Stimulated activated naive B cell treated with anti-CD40 and anti-IgM and Interleukin-4, amounts not matched to agents 10 μg/mL and 1 μg/mL and 100 μg/mL, for 72 hours (primary cell): Measurements from ENCODE around the gene KRTAP1-4.
A peak's percentile ranks its signal among the peaks of the same experiment; 100 is the strongest.

ENCODE experiments used
- ATAC-seq, 2 donors: fragments of 150-1000 bp; cut with Tn5 transposase; replicated peaks; 2 replicates each; pipeline ENCODE4 v1.10.0; 2021; ENCODE audit warnings: moderate library complexity in 1 of 2
- DNase-seq: peaks from one replicate; pipeline ENCODE4 v3.0.0; 2021
- H3K27ac Mint-ChIP-seq: one replicate; pipeline ENCODE4 v1.8.0; 2022; ENCODE audit warnings: mild to moderate bottlenecking, mixed read lengths
- H3K27me3 Mint-ChIP-seq, 2 donors: one replicate each; pipeline ENCODE4 v1.8.0; 2022; ENCODE audit warnings: mixed read lengths in 2 of 2
- H3K36me3 Mint-ChIP-seq, 2 donors: one replicate each; pipeline ENCODE4 v1.8.0; 2022; ENCODE audit warnings: mixed read lengths in 2 of 2, mild to moderate bottlenecking in 1 of 2
- H3K4me1 Mint-ChIP-seq, 2 donors: one replicate each; pipeline ENCODE4 v1.8.0; 2022; ENCODE audit warnings: mixed read lengths in 2 of 2, mild to moderate bottlenecking in 1 of 2
- H3K4me3 Mint-ChIP-seq, 2 donors: one replicate each; pipeline ENCODE4 v1.8.0; 2022; ENCODE audit warnings: mild to moderate bottlenecking in 2 of 2, mixed read lengths in 2 of 2, moderate library complexity in 1 of 2
- H3K9me3 Mint-ChIP-seq, 2 donors: one replicate each; pipeline ENCODE4 v1.8.0; 2022; ENCODE audit warnings: mixed read lengths in 2 of 2, mild to moderate bottlenecking in 1 of 2

Gene KRTAP1-4

DNA sequence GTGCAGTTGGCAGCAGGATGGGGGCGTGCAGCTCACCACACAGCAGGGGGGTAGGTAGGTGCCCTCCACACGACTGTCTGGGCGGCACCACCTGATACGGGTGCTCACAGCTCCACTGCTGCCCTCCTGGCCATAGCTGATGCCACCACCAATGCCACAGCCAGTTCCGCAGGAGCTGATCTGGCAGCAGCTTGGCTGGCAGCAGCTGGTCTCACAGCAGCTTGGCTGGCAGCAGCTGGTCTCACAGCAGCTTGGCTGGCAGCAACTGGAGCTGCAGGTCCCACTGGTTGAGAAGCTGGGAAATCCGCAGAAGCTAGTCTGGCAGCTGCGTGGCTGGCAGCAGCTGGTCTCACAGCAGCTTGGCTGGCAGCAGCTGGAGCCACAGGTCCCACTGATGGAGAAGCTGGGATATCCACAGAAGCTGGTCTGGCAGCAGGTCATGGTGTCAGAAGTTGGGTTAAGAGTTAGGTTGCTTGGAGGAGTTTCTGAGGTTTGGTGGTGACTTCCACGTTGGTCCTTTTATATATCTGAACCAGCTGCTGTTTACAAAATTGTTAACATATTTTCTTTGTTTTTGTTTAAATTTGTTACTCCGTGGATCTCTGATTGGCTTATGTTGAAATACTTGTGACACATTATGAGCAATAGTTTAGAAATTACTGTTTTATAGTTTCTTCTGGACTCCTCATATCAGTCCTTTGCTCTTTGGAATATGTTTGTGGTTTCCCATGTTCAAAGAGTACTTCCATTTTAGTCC lies 3.1 kb downstream of the KRTAP1-4 start, which contains the start of gene KRTAP1-5:
KRTAP1-5 (minus strand) TSS at position 494 of the 757 bp plus-strand sequence; CDS start at position 441, 53 bp downstream.
- Mint-ChIP-seq H3K36me3 (no peaks in the 10 kb centered on the region), H3K4me1 (no peaks in the 10 kb centered on the region), H3K27me3 (peaks cover 20 to 21% of the 10 kb centered on the region in 2 donors), H3K27ac (no peak within 1 kb of the TSS), H3K9me3 (no peaks in the 10 kb centered on the region), H3K4me3 (no peak within 1 kb of the TSS)
- no peak for ATAC-seq
- DNase-seq = no peak

GRCh38 chr17:41024697-41025096 lies 5.3 kb downstream of the KRTAP1-4 start:
- Mint-ChIP-seq H3K9me3 (peaks cover 4 to 5% of the 10 kb centered on the region in 2 donors), H3K27ac (no peak overlapping the region), H3K36me3 (peaks cover 0 to 4% of the 10 kb centered on the region in 2 donors), H3K27me3 (peaks cover 20 to 21% of the 10 kb centered on the region in 2 donors), H3K4me3 (no peak overlapping the region), H3K4me1 (no peaks in the 10 kb centered on the region)
- ATAC-seq = no peak
- no peak for DNase-seq

- DNase-seq = no peak
- H3K27me3 Mint-ChIP-seq = peaks cover 6 to 9% of the 10 kb centered on the region in 2 donors
These were observed 9.7 kb downstream of the KRTAP1-4 start for GRCh38 chr17:41020336-41020735.

DNA sequence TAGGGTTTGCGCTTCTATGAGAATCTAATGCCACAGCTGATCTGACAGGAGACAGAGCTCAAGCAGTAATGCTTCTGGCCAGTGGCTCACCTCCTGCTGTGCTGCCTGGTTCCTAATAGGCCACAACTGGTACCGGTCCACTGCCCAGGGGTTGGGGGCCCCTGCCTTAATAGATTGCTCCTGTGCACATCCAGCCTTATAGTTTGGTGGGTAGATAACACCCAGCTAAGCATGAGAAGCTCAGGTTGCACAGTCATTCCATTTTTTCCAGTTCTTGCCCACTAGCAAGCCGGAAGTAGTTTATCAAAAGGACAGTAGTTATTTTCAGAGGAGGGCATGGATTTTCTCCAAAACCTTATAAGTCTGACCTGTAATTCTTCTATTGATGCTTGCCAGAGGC lies 10.6 kb downstream of the KRTAP1-4 start:
- Mint-ChIP-seq H3K4me3 (no peak overlapping the region), H3K9me3 (peaks cover 4 to 5% of the 10 kb centered on the region in 2 donors), H3K27me3 (peaks cover 5 to 6% of the 10 kb centered on the region in 2 donors), H3K36me3 (peaks cover 0 to 4% of the 10 kb centered on the region in 2 donors), H3K27ac (no peak overlapping the region), H3K4me1 (peaks cover 4 to 8% of the 10 kb centered on the region in 2 donors)
- ATAC-seq (no peak), DNase-seq (no peak)

More at GRCh38 chr17:41020336-41020735, 9.7 kb downstream of the KRTAP1-4 start:
- Mint-ChIP-seq H3K4me1 (peaks cover 4 to 6% of the 10 kb centered on the region in 2 donors), H3K4me3 (no peak overlapping the region), H3K27ac (no peak overlapping the region), H3K36me3 (peaks cover 0 to 4% of the 10 kb centered on the region in 2 donors), H3K9me3 (peaks cover 4 to 5% of the 10 kb centered on the region in 2 donors)
- no peak for ATAC-seq

DNA sequence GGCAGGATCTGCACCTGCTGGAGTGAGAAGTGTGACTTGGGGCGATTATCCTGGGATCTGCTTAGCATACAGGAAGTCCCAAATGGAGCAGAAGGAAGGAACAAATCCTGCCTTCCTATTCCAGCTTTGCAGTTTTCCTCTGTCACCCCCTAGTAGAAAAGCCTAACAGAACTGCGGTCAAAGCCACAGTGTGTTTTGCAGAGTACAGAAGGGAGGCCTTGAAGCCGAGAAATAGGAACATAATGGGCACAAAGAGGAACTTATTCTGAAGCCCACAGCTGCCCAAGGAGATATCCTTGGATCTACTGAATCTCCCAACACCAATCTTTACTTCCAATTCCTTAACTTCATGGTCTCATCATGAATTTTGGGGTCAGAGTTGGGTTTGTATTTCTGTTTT lies 11.5 kb downstream of the KRTAP1-4 start:
- peaks cover 5 to 6% of the 10 kb centered on the region in 2 donors for H3K27me3 Mint-ChIP-seq
- no peak overlapping the region for H3K4me3 Mint-ChIP-seq
- peaks cover 4 to 8% of the 10 kb centered on the region in 2 donors for H3K4me1 Mint-ChIP-seq
- peaks cover 4 to 5% of the 10 kb centered on the region in 2 donors for H3K9me3 Mint-ChIP-seq
- ATAC-seq = no peak
- no peak for DNase-seq
- H3K36me3 Mint-ChIP-seq = peaks cover 0 to 4% of the 10 kb centered on the region in 2 donors
- H3K27ac Mint-ChIP-seq = no peak overlapping the region

DNA sequence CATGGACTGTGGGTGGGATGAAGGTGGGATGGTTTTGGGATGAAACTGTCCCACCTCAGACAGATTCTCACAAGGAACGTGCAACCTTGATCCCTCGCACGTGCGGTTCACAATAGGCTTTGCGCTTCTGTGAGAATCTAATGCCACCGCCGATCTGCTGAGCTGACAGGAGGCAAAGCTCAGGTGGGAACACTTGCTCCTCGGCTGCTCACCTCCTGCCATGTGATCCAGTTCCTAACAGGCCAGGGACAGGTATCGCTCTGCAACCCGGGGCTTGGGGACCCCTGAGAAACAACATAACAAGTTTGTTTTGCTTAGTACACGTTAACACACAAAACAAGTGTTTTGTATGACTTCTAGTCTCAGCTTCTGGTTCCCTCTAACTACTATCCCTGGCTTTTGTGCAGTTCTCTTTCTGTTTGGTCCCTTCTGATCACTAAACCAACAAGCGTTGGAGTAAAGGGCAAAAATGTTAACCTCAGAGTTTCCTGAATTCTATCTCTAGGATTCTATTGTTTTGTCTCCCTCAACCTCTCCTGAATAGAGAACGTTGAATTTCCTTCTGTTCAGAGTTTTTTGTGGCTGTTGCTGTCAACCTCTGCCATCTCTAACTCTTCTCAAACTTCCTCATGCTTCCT lies 13.3 kb downstream of the KRTAP1-4 start:
- Mint-ChIP-seq H3K4me3 (no peak overlapping the region), H3K27ac (no peak overlapping the region), H3K9me3 (peaks cover 4 to 5% of the 10 kb centered on the region in 2 donors), H3K4me1 (peaks cover 4 to 8% of the 10 kb centered on the region in 2 donors), H3K36me3 (peaks cover 0 to 4% of the 10 kb centered on the region in 2 donors), H3K27me3 (peaks cover 0 to 3% of the 10 kb centered on the region in 2 donors)
- ATAC-seq (no peak), DNase-seq (no peak)

DNA sequence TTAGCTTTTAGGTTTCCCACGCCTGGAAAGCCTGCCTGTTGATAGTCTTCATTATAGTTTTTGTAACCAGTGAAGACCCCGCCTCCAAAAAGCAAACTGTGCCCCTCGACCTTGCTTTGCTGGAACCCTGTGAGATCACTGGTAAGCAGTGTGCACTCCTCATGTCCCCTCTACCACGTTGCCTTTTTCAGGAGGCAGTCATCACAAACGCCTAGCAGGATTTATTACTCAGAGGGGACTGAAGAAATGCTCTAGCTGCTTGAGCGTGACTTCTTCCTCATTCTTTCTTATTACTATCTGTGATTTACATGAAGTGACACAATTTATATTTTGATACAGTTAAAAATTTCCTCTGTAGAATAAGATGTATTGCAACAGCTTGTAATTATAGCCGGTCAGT lies 14.5 kb downstream of the KRTAP1-4 start:
- ATAC-seq = peak; percentile 29 to 57
- Mint-ChIP-seq H3K27ac (no peak overlapping the region), H3K9me3 (no peaks in the 10 kb centered on the region)

DNA sequence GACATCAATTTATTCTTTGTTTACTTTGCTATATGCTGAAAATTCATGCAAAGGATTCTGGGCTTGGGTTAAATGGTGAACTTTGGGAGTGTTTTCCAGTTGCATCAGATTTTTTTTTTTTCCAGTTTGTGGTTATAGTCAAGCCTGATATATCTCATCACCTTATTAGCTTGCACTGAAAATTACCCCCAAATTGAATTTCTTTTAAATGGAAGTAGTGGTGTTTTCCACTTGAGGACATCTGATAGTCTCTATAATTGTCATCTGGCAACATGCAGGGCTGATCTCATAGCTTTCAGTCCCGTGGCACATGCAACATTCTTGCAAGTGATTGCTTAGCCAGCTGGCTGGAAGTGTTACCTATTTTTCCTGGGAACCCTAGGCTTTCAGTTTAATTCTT lies 16.4 kb downstream of the KRTAP1-4 start:
- H3K4me1 Mint-ChIP-seq = peaks cover 5 to 8% of the 10 kb centered on the region in 2 donors
- peaks cover 0 to 3% of the 10 kb centered on the region in 2 donors for H3K27me3 Mint-ChIP-seq
- no peaks in the 10 kb centered on the region for H3K36me3 Mint-ChIP-seq
- no peak overlapping the region for H3K4me3 Mint-ChIP-seq
- DNase-seq = no peak
- no peak overlapping the region for H3K27ac Mint-ChIP-seq
- no peaks in the 10 kb centered on the region for H3K9me3 Mint-ChIP-seq
- no peak for ATAC-seq

More for the DNA sequence above, 14.5 kb downstream of the KRTAP1-4 start:
- peaks cover 4 to 8% of the 10 kb centered on the region in 2 donors for H3K4me1 Mint-ChIP-seq
- no peak for DNase-seq
- peaks cover 0 to 3% of the 10 kb centered on the region in 2 donors for H3K27me3 Mint-ChIP-seq
- no peak overlapping the region for H3K4me3 Mint-ChIP-seq
- no peaks in the 10 kb centered on the region for H3K36me3 Mint-ChIP-seq

- ATAC-seq (no peak), DNase-seq (no peak)
- no peaks in the 10 kb centered on the region for H3K36me3 Mint-ChIP-seq
- no peak overlapping the region for H3K27ac Mint-ChIP-seq
- H3K4me3 Mint-ChIP-seq = no peak overlapping the region
- H3K27me3 Mint-ChIP-seq = peaks cover 0 to 3% of the 10 kb centered on the region in 2 donors
- H3K4me1 Mint-ChIP-seq = peaks cover 5 to 8% of the 10 kb centered on the region in 2 donors
- H3K9me3 Mint-ChIP-seq = no peaks in the 10 kb centered on the region
These were observed 16.8 kb downstream of the KRTAP1-4 start for GRCh38 chr17:41013181-41013580.

- Mint-ChIP-seq H3K9me3 (no peaks in the 10 kb centered on the region), H3K4me1 (peaks cover 5 to 8% of the 10 kb centered on the region in 2 donors), H3K36me3 (no peaks in the 10 kb centered on the region), H3K27me3 (peaks cover 0 to 3% of the 10 kb centered on the region in 2 donors), H3K4me3 (no peak overlapping the region), H3K27ac (no peak overlapping the region)
- no peak for ATAC-seq
- DNase-seq = no peak
These were observed 17.5 kb downstream of the KRTAP1-4 start for GRCh38 chr17:41012326-41013120.

DNA sequence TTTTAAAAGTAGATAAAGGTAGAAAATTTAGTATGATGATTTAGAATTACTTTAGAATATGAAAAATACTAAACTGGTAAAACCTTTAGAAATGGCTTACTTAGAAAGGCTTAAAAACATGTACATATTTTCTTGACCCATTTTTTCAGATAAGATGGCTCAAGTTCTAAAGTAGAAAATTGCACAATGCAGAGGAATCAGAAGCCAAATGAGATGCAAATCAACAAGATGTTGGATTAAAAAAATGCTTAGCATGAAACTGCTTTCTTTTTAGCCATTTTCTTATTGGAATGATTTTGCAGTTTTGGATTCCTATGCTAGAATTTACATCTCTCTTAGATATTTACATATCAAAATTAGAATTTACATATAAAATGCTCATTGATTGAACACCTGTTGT lies 19.6 kb downstream of the KRTAP1-4 start:
- Mint-ChIP-seq H3K27ac (no peak overlapping the region), H3K4me1 (peaks cover 3% of the 10 kb centered on the region in 2 donors), H3K4me3 (no peak overlapping the region), H3K9me3 (no peaks in the 10 kb centered on the region), H3K36me3 (no peaks in the 10 kb centered on the region), H3K27me3 (peaks cover 0 to 7% of the 10 kb centered on the region in 2 donors)
- ATAC-seq (no peak), DNase-seq (no peak)

- Mint-ChIP-seq H3K4me3 (no peak overlapping the region), H3K4me1 (peaks cover 0 to 1% of the 10 kb centered on the region in 2 donors), H3K27ac (no peak overlapping the region), H3K9me3 (no peaks in the 10 kb centered on the region), H3K36me3 (no peaks in the 10 kb centered on the region), H3K27me3 (peaks cover 0 to 7% of the 10 kb centered on the region in 2 donors)
- no peak for DNase-seq
- no peak for ATAC-seq
These were observed 20.1 kb downstream of the KRTAP1-4 start for GRCh38 chr17:41009936-41010335.

- H3K27me3 Mint-ChIP-seq = peaks cover 0 to 7% of the 10 kb centered on the region in 2 donors
- DNase-seq (no peak), ATAC-seq (no peak)
- no peak overlapping the region for H3K27ac Mint-ChIP-seq
- no peaks in the 10 kb centered on the region for H3K36me3 Mint-ChIP-seq
- H3K4me1 Mint-ChIP-seq = peaks cover 0 to 1% of the 10 kb centered on the region in 2 donors
- no peak overlapping the region for H3K4me3 Mint-ChIP-seq
- H3K9me3 Mint-ChIP-seq = no peaks in the 10 kb centered on the region
These were observed 20.7 kb downstream of the KRTAP1-4 start for GRCh38 chr17:41009301-41009760.

DNA sequence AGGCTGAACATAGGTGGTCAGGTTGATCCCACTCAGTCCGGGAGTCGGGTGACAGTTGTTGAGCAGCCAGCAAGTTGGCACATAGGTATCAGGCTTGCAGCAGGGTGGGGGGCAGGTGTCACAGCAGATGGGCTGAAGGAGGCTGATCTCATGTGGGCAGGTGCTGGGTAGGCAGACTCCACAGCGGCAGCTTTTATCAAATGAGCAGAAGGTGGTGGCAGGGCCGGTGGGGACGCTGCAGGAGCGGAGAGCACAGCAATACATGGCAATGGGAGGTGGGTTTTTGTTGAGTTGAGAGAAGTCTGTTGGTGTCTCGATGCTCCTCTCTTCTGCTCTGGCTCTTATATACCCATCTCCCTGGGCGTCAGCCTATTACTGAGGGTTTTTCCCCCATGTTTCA lies 21.2 kb downstream of the KRTAP1-4 start, which contains the start of gene KRTAP3-1:
KRTAP3-1 (minus strand) TSS at position 318 of the 400 bp plus-strand sequence; CDS start at position 264, 54 bp downstream.
- H3K9me3 Mint-ChIP-seq = no peaks in the 10 kb centered on the region
- DNase-seq (no peak), ATAC-seq (no peak)
- peaks cover 0 to 11% of the 10 kb centered on the region in 2 donors for H3K27me3 Mint-ChIP-seq
- H3K4me3 Mint-ChIP-seq = no peak within 1 kb of the TSS
- no peak within 1 kb of the TSS for H3K27ac Mint-ChIP-seq
- H3K36me3 Mint-ChIP-seq = no peaks in the 10 kb centered on the region
- peaks cover 0 to 1% of the 10 kb centered on the region in 2 donors for H3K4me1 Mint-ChIP-seq
